ENCODE measurements around the gene PARD3B.
A peak's percentile ranks its signal among the peaks of the same experiment; 100 is the strongest.

The PARD3B gene

GRCh38 chr2:205511221-205511620, 965.9 kb downstream of the PARD3B start:
- DNase-seq (ENCODE audit: low spot score), result no peak

DNA sequence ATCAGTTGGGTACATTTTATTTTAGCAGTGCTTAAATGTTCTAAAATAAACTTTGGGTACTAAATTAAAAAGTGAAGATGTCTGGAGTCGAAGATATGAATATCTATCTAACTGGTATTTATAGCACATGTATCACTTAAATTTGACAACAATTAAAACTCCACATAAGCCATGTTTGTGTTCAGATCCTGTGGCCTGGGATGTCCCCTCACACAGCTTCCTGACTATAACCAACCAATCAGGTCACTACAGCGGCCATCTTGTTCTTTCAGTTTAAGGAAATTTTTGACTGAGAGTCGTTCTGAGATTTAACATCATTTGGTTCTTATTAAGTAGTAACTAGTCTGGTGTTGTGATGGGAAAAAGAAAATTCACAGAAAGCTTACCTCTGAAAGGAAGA, 966.4 kb downstream of the PARD3B start:
- no peak for DNase-seq (ENCODE audit: low spot score)

GRCh38 chr2:205520311-205520710, 975.0 kb downstream of the PARD3B start:
- no peak for DNase-seq (ENCODE audit: low spot score)

DNA sequence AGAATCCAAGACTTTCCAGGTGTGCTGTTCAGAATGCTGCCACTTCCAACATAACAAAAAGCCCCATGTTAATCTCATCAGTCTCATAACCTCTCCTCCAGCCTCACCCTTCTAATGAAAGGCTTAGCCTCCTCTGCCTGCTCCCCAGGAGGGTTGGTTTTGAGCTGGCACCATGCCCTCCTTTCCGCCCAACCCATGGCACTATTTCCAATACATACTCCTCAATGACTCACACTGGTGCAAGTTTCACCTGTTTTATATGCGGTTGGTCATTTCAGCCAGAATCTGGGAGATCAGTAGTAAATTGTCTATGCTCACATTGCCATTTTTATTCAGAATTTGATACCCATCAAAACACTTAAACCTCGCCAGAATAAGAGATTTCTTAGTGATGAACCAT, 979.4 kb downstream of the PARD3B start:
- DNase-seq (ENCODE audit: low spot score), result peak; percentile 16

DNA sequence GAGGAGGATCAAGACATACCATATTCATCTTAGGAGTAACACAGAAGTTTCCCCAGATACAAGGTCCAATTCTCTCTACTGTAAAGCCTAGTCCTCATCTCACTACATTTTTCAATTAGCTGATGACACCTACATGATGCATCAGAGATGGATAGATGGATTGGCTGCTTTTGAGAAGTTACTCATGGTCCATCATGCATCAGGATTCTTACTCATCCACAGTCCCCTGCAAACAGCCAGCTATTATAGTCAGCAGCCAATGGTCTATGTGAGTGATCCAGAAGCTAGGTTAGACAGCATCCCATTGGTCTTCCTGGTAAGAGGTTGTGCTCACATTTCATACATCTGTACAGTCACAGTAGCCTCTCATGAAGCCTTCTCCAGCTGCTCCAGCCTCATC, 982.5 kb downstream of the PARD3B start:
- DNase-seq (ENCODE audit: low spot score), result no peak

GRCh38 chr2:205531072-205531471, 985.8 kb downstream of the PARD3B start:
- DNase-seq (ENCODE audit: low spot score), result no peak

DNA sequence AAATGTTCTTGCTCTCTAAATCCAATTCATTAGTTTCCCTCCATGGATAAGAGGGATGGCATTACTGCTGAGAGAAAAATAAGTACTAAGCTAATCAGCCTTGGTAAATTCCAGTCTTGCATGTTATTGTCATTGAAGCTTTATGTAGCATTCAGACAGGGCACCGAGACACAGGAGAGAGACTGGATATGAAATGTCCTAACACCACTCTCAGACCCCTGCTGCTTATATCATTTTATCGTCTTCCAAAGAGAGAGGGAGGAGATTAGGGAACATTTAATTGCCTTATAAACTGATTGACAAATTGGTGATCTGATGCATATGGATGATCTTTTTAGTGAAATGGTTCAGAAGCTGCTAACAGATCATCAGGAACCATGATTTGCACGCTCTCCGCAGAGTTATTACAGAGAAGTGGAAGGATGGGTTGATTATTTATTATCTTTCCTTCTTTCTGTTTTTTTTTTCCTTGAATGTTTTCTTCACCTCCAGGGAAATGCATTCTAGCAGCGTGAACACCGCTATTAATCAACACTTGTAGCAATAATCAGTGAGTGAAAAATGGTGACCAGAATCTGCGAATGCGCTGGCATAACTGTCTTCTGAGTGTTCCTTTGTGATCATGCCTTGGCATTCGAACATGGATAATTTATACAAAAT, 986.3 kb downstream of the PARD3B start:
- DNase-seq (ENCODE audit: low spot score), result no peak

- no peak for DNase-seq (ENCODE audit: low spot score)
These were observed 989.7 kb downstream of the PARD3B start for GRCh38 chr2:205535001-205535400.

GRCh38 chr2:205539603-205540002, 994.3 kb downstream of the PARD3B start:
- DNase-seq (ENCODE audit: low spot score), result no peak

DNA sequence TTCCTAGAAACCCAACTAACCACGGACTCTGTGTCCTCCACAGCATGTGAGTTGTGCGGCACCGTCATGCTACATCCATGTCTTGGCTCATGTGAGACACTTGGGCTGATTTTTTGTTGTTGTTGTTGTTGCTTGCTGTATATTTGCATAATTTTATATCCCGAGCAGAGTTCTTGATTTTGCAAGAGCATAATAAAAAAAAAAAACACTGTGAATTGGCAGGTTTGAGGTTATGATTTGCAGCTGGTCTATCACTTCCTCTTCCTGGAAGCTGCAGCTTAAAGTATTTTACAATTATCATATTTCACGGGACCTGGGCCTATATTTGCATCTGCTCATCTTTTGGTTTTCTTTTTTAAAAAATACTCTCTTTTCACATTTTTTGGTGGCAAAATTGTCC, 994.8 kb downstream of the PARD3B start:
- no peak for DNase-seq (ENCODE audit: low spot score)

DNA sequence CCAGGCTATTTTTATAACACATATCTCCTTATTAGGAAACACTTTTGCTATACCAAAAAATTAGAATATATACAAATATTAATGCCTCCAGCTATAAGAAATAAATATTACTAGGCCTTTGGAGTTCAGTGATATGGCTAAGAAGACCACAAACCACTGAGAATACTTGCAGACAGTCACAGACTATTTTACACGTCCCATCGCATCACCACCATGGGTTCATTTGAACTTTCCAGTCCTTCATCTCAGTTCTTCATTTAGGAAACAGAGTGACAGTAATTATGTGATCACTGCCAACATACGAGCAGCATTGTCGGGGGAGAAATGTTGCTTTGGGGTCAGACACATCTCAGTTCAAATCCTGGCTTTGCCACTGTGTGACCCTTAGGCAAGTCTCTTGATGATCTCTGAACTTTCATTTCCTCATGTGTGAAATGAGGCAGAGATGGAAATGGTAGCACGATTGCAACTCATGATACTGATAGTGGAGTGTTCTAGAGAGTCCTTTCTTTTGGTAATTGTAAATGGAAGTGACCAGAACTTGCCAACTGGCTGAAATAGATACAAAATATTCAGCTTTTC, 998.1 kb downstream of the PARD3B start:
- DNase-seq (ENCODE audit: low spot score), result no peak

GRCh38 chr2:205543937-205544702, 998.8 kb downstream of the PARD3B start:
- no peak for DNase-seq (ENCODE audit: low spot score)

- DNase-seq (ENCODE audit: low spot score), result no peak
These were observed 1000.9 kb downstream of the PARD3B start for GRCh38 chr2:205545971-205546816.

DNA sequence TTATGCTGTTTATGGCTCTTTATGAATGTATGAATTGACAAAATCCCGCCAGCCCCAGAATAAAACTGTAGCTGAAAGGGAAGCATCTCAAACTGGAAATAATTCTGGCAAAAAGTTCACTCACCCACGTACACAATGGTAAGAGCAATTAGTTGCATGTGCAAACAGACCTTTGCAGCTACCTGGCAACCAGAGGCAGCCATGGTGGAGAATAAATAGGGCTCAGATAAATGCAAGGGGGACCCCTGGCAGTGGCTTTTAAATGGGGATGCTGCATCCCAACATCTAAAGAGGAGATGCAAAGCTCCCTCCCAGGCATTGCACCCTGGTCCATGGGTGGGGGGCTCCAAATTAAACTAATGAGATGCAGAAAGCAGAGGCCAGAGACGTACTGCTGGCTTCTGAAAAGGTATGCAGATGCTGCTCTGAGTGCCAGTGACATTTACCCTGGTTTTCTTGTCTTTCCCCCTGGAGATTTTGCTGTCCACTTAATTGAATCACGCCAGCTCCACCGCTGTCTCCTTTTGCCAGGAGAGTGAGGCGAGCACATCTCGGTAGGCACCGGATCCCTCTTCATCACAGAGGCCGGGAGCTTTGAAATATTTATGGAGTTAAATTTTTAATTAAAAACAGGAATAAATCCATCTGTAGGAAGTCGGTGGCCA, 1010.4 kb downstream of the PARD3B start:
- no peak for DNase-seq (ENCODE audit: low spot score)

- no peak for DNase-seq (ENCODE audit: low spot score)
These were observed 1011.1 kb downstream of the PARD3B start for GRCh38 chr2:205556357-205556756.

- DNase-seq (ENCODE audit: low spot score), result peak; percentile 39
These were observed 1011.7 kb downstream of the PARD3B start for GRCh38 chr2:205556841-205557539.

DNA sequence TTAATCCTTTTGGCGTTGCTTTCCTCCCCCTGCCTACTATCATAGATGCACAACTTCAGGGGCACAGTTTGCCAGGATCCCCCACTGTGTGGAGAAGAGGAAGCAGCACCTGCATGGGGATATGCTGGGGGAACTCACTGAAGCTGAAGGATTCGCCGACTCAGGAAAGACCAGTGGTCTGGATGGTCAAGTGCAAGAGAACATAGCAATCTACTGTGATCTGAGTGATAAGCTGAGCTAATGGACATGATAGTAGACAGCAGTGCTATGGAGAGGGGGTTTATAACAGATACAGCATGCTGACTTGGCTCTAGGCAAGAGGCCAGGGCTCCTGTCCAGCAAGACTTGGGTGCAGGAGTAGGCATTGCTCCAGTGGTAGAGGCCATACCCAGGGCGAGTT, 1012.6 kb downstream of the PARD3B start:
- no peak for DNase-seq (ENCODE audit: low spot score)

DNA sequence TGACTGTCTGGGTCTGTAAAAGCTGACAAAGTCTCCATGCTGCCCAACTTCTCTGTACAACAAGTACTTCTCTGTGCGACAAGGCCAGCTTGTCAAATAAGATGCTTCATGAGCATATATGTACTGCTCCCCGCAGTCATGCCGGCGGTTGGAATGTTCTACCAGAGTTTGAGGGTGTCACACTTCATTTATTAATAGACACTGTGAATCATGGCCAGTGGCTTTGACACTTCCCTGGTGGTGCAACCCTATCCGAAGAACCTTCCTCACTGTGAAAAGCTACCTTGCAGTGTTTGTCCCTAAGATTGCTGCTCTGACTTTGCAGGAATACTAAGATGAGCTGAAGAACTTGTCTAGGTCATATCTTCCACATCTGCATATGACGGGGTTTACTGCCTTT, 1016.2 kb downstream of the PARD3B start:
- no peak for DNase-seq (ENCODE audit: low spot score)

DNA sequence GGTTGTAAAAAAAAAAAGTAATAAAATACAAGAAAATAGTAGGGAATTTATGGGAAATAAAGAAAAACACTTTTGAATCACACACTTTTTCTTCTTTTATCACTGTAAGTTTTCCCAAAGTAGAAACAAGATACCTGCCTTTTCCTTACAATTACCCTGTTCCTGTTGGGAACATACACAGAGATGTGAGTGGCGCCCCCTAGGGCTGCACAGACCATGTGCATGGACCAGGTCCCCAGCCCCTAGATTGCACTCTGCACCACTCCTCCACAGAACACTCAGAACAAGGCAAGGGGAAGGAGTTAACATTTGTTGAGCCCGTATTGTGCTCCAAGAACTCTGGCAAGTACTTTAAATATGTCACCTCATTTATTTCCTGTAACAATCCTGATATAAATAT, 1018.4 kb downstream of the PARD3B start:
- DNase-seq (ENCODE audit: low spot score), result peak; percentile 73

DNA sequence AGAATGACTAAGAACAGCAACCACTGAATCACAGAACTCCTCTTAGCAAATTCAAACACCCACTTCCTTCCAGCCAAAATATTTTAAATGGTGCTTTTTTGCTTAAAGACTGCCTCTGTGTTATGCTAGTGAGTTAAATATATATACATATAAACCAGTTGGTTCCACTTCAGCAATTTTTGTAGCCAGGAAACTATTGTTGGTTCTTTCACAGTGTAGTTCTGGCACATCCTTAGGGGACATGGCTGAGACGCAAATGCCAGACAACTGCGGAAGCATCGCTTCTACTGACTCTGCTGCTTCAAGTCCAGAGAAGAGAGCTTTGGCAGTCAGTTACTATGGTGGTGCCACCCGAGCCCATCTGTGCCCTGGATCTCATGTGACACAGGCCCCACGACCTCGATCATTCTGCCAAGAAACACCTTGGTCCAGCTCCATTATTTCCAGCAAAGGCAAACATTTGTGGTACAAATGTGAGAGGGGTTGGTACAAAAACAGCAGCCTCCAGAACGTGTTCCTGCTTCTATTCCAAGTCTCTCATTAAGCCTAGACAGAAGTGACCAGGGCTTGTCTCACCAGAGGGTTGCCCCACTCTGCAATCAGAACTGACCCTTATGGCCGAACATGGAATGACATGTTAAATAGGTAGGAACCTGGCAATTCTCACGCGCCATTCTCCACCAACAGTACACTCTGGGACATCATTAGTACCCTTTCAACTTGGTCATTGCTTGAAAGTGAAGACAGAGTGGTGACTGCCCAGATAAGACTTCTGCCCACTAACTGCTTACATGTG, 1019.3 kb downstream of the PARD3B start:
- peak; percentile 40 for DNase-seq (ENCODE audit: low spot score)
